Body of pancreas (tissue), 4 donors: ENCODE measurements around the gene TBL3. TPM values are rescaled to one million over a fixed set of nuclear protein-coding genes. Genes with fewer than 3 reads are reported as not detected.
A peak's percentile ranks its signal among the peaks of the same experiment; 100 is the strongest.

Experiments used
- ATAC-seq: fragments of 150-250 bp; one replicate; pipeline ENCODE4 v1.9.1; 2016
- DNase-seq, 4 donors: peaks; one replicate each; pipeline ENCODE4 v3.0.0-alpha.2; 2019
- H3K27ac ChIP-seq, 4 donors: fragments of 200-600 bp; sonication (generic); 1 replicate in 3 of 4; 2 replicates in 1 of 4; pipeline versions ENCODE4 v1.5.1 to v1.6.1; 2016 to 2019; ENCODE audit warnings: mild to moderate bottlenecking in 1 of 4, mixed read lengths in 1 of 4, moderate library complexity in 1 of 4
- H3K27me3 ChIP-seq, 2 donors: fragments of 200-600 bp; sonication (generic); one replicate each; pipeline ENCODE4 v1.6.0; 2016; ENCODE audit warnings: mild to moderate bottlenecking in 1 of 2
- H3K36me3 ChIP-seq, 2 donors: fragments of 200-600 bp; sonication (generic); replicated peaks in 1 of 2; 2 replicates each; pipeline ENCODE4 v1.5.1; 2016; ENCODE audit warnings: low read depth in 2 of 2; ENCODE audit not compliant: insufficient read depth in 1 of 2
- H3K4me1 ChIP-seq: fragments of 200-600 bp; sonication (generic); one replicate; pipeline ENCODE4 v1.6.0; 2016
- H3K4me3 ChIP-seq, 2 donors: fragments of 200-600 bp; sonication (generic); 1 replicate in 1 of 2; 2 replicates in 1 of 2; pipeline ENCODE4 v1.5.1; 2016 to 2019
- H3K9me3 ChIP-seq, 3 donors: fragments of 200-600 bp; sonication (generic); 1 replicate in 2 of 3; 2 replicates in 1 of 3; pipeline ENCODE4 v1.5.1; 2016
- CTCF ChIP-seq, 7 experiments: fragments of 450-650 bp in 4 of 7; fragments of 200-600 bp in 3 of 7; sonication (generic) in 3 of 7; IDR thresholded peaks; one replicate each; pipeline ENCODE4 v1.5.1; 2016 to 2019; ENCODE audit warnings: antibody characterized with exemption in 7 of 7
- POLR2A ChIP-seq, 3 donors: fragments of 450-650 bp; IDR thresholded peaks; one replicate each; pipeline ENCODE4 v1.6.1; 2016; ENCODE audit warnings: antibody characterized with exemption in 3 of 3, mild to moderate bottlenecking in 2 of 3
- WGBS, 2 donors: methylation state at CpG; one replicate each; pipeline ENCODE4 v1.1.5; 2017; 5-methylcytosine and 5-hydroxymethylcytosine counted together
- intact Hi-C: fragments of 100-400 bp; cut with DNase I; formaldehyde crosslinking; loops from one replicate; pipeline ENCODE4 v1.15.1; 2023
- total RNA-seq, 2 donors: library from RNA; depleted of rRNA; stranded (reverse); fragments of >200 nt; gene quantifications; one replicate each; pipeline ENCODE4 v1.1.0, GENCODE V29; 2016

TBL3 gene
- total RNA-seq, 2 donors from 2014 or later, result 38.9 to 40.7 TPM

GRCh38 chr16:1932050-1933028 is 39.5 kb upstream of the TBL3 start:
- no peaks in the 10 kb centered on the region for H3K27me3 ChIP-seq
- no peaks in the 10 kb centered on the region for H3K36me3 ChIP-seq
- peaks cover 47% of the 10 kb centered on the region for H3K4me1 ChIP-seq
- WGBS, 2 donors, result 36 to 49% methylated on average over 5 to 19 of the region's 19 CpGs
- intact Hi-C loops, result loop anchor here (5.0 kb wide), 1 partner anchor 75 kb away; no protein-coding TSS in a partner anchor
- ATAC-seq, result peak; percentile 55
- peak overlapping the region; percentile 38 to 64 (median 52) for H3K27ac ChIP-seq
- DNase-seq, result peak; percentile 75 to 92 (median 84)
- peak in 6 of 7 experiments; percentile 9 to 60 (median 46) for TF ChIP-seq CTCF (IDR thresholded peaks at IDR 0.05)
- TF ChIP-seq POLR2A (IDR thresholded peaks at IDR 0.05), result peak in 1 of 3 donors; percentile 13
- no peak overlapping the region for H3K4me3 ChIP-seq
- no peaks in the 10 kb centered on the region for H3K9me3 ChIP-seq

- Histone ChIP-seq H3K9me3 (no peaks in the 10 kb centered on the region), H3K27ac (peak overlapping the region; percentile 38 to 64 (median 50)), H3K27me3 (no peaks in the 10 kb centered on the region), H3K4me1 (peaks cover 55% of the 10 kb centered on the region), H3K36me3 (peaks cover 0 to 5% of the 10 kb centered on the region in 2 donors), H3K4me3 (no peak overlapping the region)
- no peak for TF ChIP-seq CTCF (IDR thresholded peaks at IDR 0.05)
- TF ChIP-seq POLR2A (IDR thresholded peaks at IDR 0.05), result no peak
- peak in 3 of 4 donors; percentile 32 to 62 (median 42) for DNase-seq
- 46 to 72% methylated on average over 7 to 22 of the region's 23 CpGs for WGBS, 2 donors
- intact Hi-C loops, result loop anchor here (5.0 kb wide), 1 partner anchor 76 kb away; no protein-coding TSS in a partner anchor
- ATAC-seq, result no peak
Measured at GRCh38 chr16:1933097-1933661, 38.7 kb upstream of the TBL3 start.

- ATAC-seq, result no peak
- H3K4me1 ChIP-seq, result peaks cover 68% of the 10 kb centered on the region
- intact Hi-C loops, result no loop called here
- H3K36me3 ChIP-seq, result peaks cover 6 to 8% of the 10 kb centered on the region in 2 donors
- H3K9me3 ChIP-seq, result no peaks in the 10 kb centered on the region
- no peak overlapping the region for H3K4me3 ChIP-seq
- H3K27me3 ChIP-seq, result no peaks in the 10 kb centered on the region
- no peak for DNase-seq
- TF ChIP-seq POLR2A (IDR thresholded peaks at IDR 0.05) (no peak), CTCF (IDR thresholded peaks at IDR 0.05) (no peak)
- WGBS, 2 donors, result 76 to 83% methylated on average over 11 of the region's 11 CpGs
- H3K27ac ChIP-seq, result no peak overlapping the region
Measured at GRCh38 chr16:1936945-1937479, 34.8 kb upstream of the TBL3 start.

GRCh38 chr16:1938316-1938715 is 33.5 kb upstream of the TBL3 start:
- Histone ChIP-seq H3K36me3 (peaks cover 6 to 8% of the 10 kb centered on the region in 2 donors), H3K9me3 (no peaks in the 10 kb centered on the region), H3K4me1 (peaks cover 63% of the 10 kb centered on the region), H3K27me3 (no peaks in the 10 kb centered on the region), H3K4me3 (no peak overlapping the region), H3K27ac (peak overlapping the region in 1 of 4 donors; percentile 95)
- ATAC-seq, result no peak
- peak in 1 of 4 donors; percentile 51 for DNase-seq
- TF ChIP-seq CTCF (IDR thresholded peaks at IDR 0.05) (no peak), POLR2A (IDR thresholded peaks at IDR 0.05) (no peak)
- intact Hi-C loops, result no loop called here
- 72 to 84% methylated on average over 6 to 10 of the region's 10 CpGs for WGBS, 2 donors
